ENCODE results near the gene U2AF1L4.
A peak's percentile ranks its signal among the peaks of the same experiment; 100 is the strongest.

The U2AF1L4 gene

GRCh38 chr19:35756377-35757230 lies 11.4 kb upstream of the U2AF1L4 start, which contains the start of gene HSPB6:
HSPB6 (minus strand) TSS chr19:35757029; CDS start chr19:35757008, 21 bp downstream.
- FAIRE-seq = no peak

GRCh38 chr19:35755550-35756376 lies 10.5 kb upstream of the U2AF1L4 start:
- FAIRE-seq = no peak

GRCh38 chr19:35755131-35755549 lies 9.9 kb upstream of the U2AF1L4 start:
- no peak for FAIRE-seq

- FAIRE-seq = no peak
Observed at GRCh38 chr19:35754370-35755130, 9.3 kb upstream of the U2AF1L4 start.

GRCh38 chr19:35753634-35754369 lies 8.6 kb upstream of the U2AF1L4 start:
- no peak for FAIRE-seq

GRCh38 chr19:35752746-35753350 lies 7.6 kb upstream of the U2AF1L4 start:
- FAIRE-seq = no peak

GRCh38 chr19:35751839-35752745 lies 6.9 kb upstream of the U2AF1L4 start:
- no peak for FAIRE-seq

- no peak for FAIRE-seq
Observed at GRCh38 chr19:35750167-35750566, 4.9 kb upstream of the U2AF1L4 start.

GRCh38 chr19:35748106-35749020 lies 3.1 kb upstream of the U2AF1L4 start, which contains the start of gene LIN37:
LIN37 (plus strand) TSS chr19:35748576; CDS start chr19:35748725, 149 bp downstream.
- FAIRE-seq = peak; percentile 87

- no peak for FAIRE-seq
Observed at GRCh38 chr19:35746531-35746930, 1.3 kb upstream of the U2AF1L4 start.

GRCh38 chr19:35746087-35746462 lies 857 bp upstream of the U2AF1L4 start:
- no peak for FAIRE-seq

- no peak for FAIRE-seq
Observed at GRCh38 chr19:35744430-35745327, 539 bp downstream of the U2AF1L4 start.

- no peak for FAIRE-seq
Observed at GRCh38 chr19:35743640-35744429, 1.4 kb downstream of the U2AF1L4 start.

GRCh38 chr19:35742121-35742724 lies 3.0 kb downstream of the U2AF1L4 start, which contains the start of gene IGFLR1:
IGFLR1 (minus strand) TSS chr19:35742452; CDS start chr19:35741180, 1,272 bp downstream.
- no peak for FAIRE-seq

GRCh38 chr19:35741203-35741515 lies 4.1 kb downstream of the U2AF1L4 start:
- no peak for FAIRE-seq

GRCh38 chr19:35740423-35741202 lies 4.6 kb downstream of the U2AF1L4 start:
- FAIRE-seq = no peak

Data from colon (tissue), 2 donors.